HepG2 (cell line): ENCODE results near the gene TASP1. TPM values are rescaled to one million over a fixed set of nuclear protein-coding genes. Genes with fewer than 3 reads are reported as not detected.

Source experiments
- ATAC-seq: fragments of 200-7000 bp; cut with Tn5 transposase; 3 replicates; pipeline ENCODE4 v1.9.1; 2020; ENCODE audit warnings: mild to moderate bottlenecking, moderate library complexity
- BruUV-seq: library from RNA; stranded (reverse); fragments of 400-500 nt; replicated peaks from 2 replicates; lab custom pipeline; 2021; lab: Mats Ljungman, UMichigan
- CTCF ChIA-PET: fragments of 300-600 bp; formaldehyde crosslinking; extraction: SDS; loops from one replicate; lab custom pipeline; 2021; ENCODE audit warnings: low total read pairs, inconsistent platforms, low intra/inter-chr PET ratio; lab: Yijun Ruan, JAX
- POLR2A ChIA-PET: fragments of 350-600 bp; sonication (Branson Sonifier 250); formaldehyde crosslinking; loops from one replicate; lab custom pipeline; 2020; ENCODE audit warnings: antibody characterized with exemption, inconsistent platforms; lab: Yijun Ruan, JAX
- DNase-seq: peaks from one replicate; pipeline ENCODE4 v3.0.0-alpha.2; 2015; ENCODE audit warnings: low spot score
- FAIRE-seq: peaks from 3 replicates; lab custom pipeline; 2011; peaks lifted over from hg19 to GRCh38; lab: Jason Lieb, UNC
- H2AFZ ChIP-seq: one replicate; pipeline ENCODE4 v1.6.1; 2011; ENCODE audit warnings: low read length, inconsistent platforms
- H3K27ac ChIP-seq: fragments of 300-600 bp; 3 replicates; pipeline ENCODE4 v1.8.0; 2011; ENCODE audit warnings: mixed run types, mild to moderate bottlenecking, mixed read lengths, low read length, inconsistent platforms; ENCODE audit not compliant: insufficient read depth; ENCODE audit errors: extremely low read length
- H3K27me3 ChIP-seq, 2 experiments: fragments of 200-600 bp in 1 of 2; 2 replicates in 1 of 2; 3 replicates in 1 of 2; pipeline versions ENCODE4 v1.6.0 to v1.8.0; 2011; ENCODE audit warnings: low read length in 2 of 2, mild to moderate bottlenecking in 2 of 2, moderate library complexity in 2 of 2, inconsistent platforms in 1 of 2; ENCODE audit not compliant: insufficient read depth in 2 of 2, control insufficient read depth in 1 of 2
- H3K36me3 ChIP-seq, 2 experiments: fragments of 200-600 bp in 1 of 2; replicated peaks in 1 of 2; 2 replicates in 1 of 2; 3 replicates in 1 of 2; pipeline versions ENCODE4 v1.5.1 to v1.8.0; 2011; ENCODE audit warnings: low read length in 2 of 2, inconsistent platforms in 1 of 2; ENCODE audit not compliant: insufficient read depth in 2 of 2, control insufficient read depth in 1 of 2
- H3K4me1 ChIP-seq: 2 replicates; pipeline ENCODE4 v1.5.1; 2012; ENCODE audit warnings: low read length, inconsistent platforms; ENCODE audit not compliant: insufficient read depth
- H3K4me2 ChIP-seq: 2 replicates; pipeline ENCODE4 v1.6.0; 2011; ENCODE audit warnings: low read depth, low read length, inconsistent platforms
- H3K4me3 ChIP-seq, 3 experiments: fragments of 200-600 bp in 1 of 3; sonication (generic), shearing (Covaris generic) in 1 of 3; replicated peaks in 1 of 3; 2 replicates each; pipeline ENCODE4 v1.5.1; 2011 to 2016; ENCODE audit warnings: low read length in 3 of 3, inconsistent platforms in 2 of 3, low read depth in 2 of 3, mild to moderate bottlenecking in 2 of 3, control low read depth in 1 of 3, mixed read lengths in 1 of 3; ENCODE audit not compliant: insufficient read depth in 1 of 3
- H3K79me2 ChIP-seq: one replicate; pipeline ENCODE4 v1.6.1; 2011; ENCODE audit warnings: low read length, inconsistent platforms; ENCODE audit not compliant: insufficient read depth
- H3K9ac ChIP-seq: 2 replicates; pipeline ENCODE4 v1.6.0; 2011; ENCODE audit warnings: mild to moderate bottlenecking, low read depth, low read length, inconsistent platforms; ENCODE audit not compliant: insufficient read depth
- H3K9me3 ChIP-seq: 2 replicates; pipeline ENCODE4 v1.5.1; 2012; ENCODE audit warnings: mild to moderate bottlenecking, low read length
- H4K20me1 ChIP-seq: 2 replicates; pipeline ENCODE4 v1.6.0; 2011; ENCODE audit warnings: inconsistent platforms, mild to moderate bottlenecking, low read length, moderate library complexity; ENCODE audit not compliant: insufficient read depth
- ATF6 ChIP-seq: sonication (generic); formaldehyde crosslinking; conservative IDR thresholded peaks from 2 replicates; pipeline ENCODE4 v1.4.0; 2020; ENCODE audit warnings: missing genetic modification reagents
- HMGXB3 ChIP-seq: sonication (generic); formaldehyde crosslinking; IDR thresholded peaks from 2 replicates; pipeline ENCODE4 v1.4.0; 2020; ENCODE audit warnings: missing genetic modification reagents, borderline replicate concordance
- KIAA2018 ChIP-seq: sonication (generic); formaldehyde crosslinking; IDR thresholded peaks from 2 replicates; pipeline ENCODE4 v1.5.0; 2020; ENCODE audit warnings: mild to moderate bottlenecking, missing genetic modification reagents, borderline replicate concordance
- ZFP36 ChIP-seq: fragments of 150-350 bp; IDR thresholded peaks from 2 replicates; pipeline ENCODE4 v1.6.1; 2018; ENCODE audit warnings: borderline replicate concordance, low read length, low read depth; ENCODE audit not compliant: partially characterized antibody
- ZKSCAN1 ChIP-seq: fragments of 150-350 bp; IDR thresholded peaks from 2 replicates; pipeline ENCODE4 v1.6.1; 2014; ENCODE audit warnings: low read length
- ZNF230 ChIP-seq: sonication (generic); formaldehyde crosslinking; IDR thresholded peaks from 2 replicates; pipeline ENCODE4 v1.4.0; 2020; ENCODE audit warnings: mild to moderate bottlenecking, missing genetic modification reagents
- ZNF33B ChIP-seq: sonication (generic); formaldehyde crosslinking; IDR thresholded peaks from 2 replicates; pipeline ENCODE4 v1.5.1; 2020; ENCODE audit warnings: mild to moderate bottlenecking, missing genetic modification reagents
- ZNF432 ChIP-seq: sonication (generic); formaldehyde crosslinking; IDR thresholded peaks from 2 replicates; pipeline ENCODE4 v1.5.0; 2020; ENCODE audit warnings: missing genetic modification reagents, mild to moderate bottlenecking, borderline replicate concordance
- ZNF44 ChIP-seq: sonication (generic); formaldehyde crosslinking; IDR thresholded peaks from 2 replicates; pipeline ENCODE4 v1.5.1; 2020; ENCODE audit warnings: mild to moderate bottlenecking, missing genetic modification reagents
- ZNF460 ChIP-seq: sonication (generic); formaldehyde crosslinking; IDR thresholded peaks from 2 replicates; pipeline ENCODE4 v1.5.1; 2020; ENCODE audit warnings: missing genetic modification reagents, mild to moderate bottlenecking, borderline replicate concordance
- in situ Hi-C: cut with HindIII; loops from 2 replicates; pipeline ENCODE4 v1.10.0; 2017; ENCODE audit warnings: low pct_unique_long_range_greater_than_20kb; ENCODE audit not compliant: extremely low pct_ligation_motif_present
- intact Hi-C: fragments of 100-400 bp; cut with micrococcal nuclease; formaldehyde crosslinking; loops from one replicate; pipeline ENCODE4 v1.10.0; 2022; ENCODE audit not compliant: unreplicated experiment
- polyA plus RNA-seq, 8 experiments: library from polyadenylated mRNA; depleted of rRNA in 3 of 8; stranded (reverse) in 7 of 8; unstranded in 1 of 8; fragments of >200 nt; fragmentation: Illumina TruSeq in 4 of 8; extraction: Trizol in 4 of 8; gene quantifications; 2 replicates each; pipeline versions ENCODE4 v1.2.1 to v1.2.3, GENCODE V29; 2011 to 2016; ENCODE audit warnings: low read depth in 4 of 8, missing spikeins in 1 of 8, mixed read lengths in 1 of 8; ENCODE audit not compliant: insufficient read depth in 1 of 8
- total RNA-seq, 5 experiments: library from RNA; depleted of rRNA; stranded (reverse); fragments of >200 nt; fragmentation: Illumina TruSeq; extraction: Trizol; gene quantifications; 2 replicates each; pipeline ENCODE4 v1.2.3, GENCODE V29; 2016; ENCODE audit warnings: low read depth in 1 of 5

The TASP1 gene
- total and polyA plus RNA-seq, 2 of the 13 experiments (the other 11 are each of a cell fraction or from before 2014, with no cell fraction given), result 10.0 to 25.2 TPM

- Histone ChIP-seq H2AFZ (no peak overlapping the region), H3K79me2 (no peaks in the 10 kb centered on the region), H3K36me3 (peaks cover 0 to 16% of the 10 kb centered on the region in 2 experiments; a peak in 3 of 5 replicates), H3K9me3 (no peaks in the 10 kb centered on the region), H3K27me3 (no peaks in the 10 kb centered on the region), H3K27ac (no peak overlapping the region), H3K9ac (no peak overlapping the region), H3K4me2 (no peak overlapping the region), H4K20me1 (no peaks in the 10 kb centered on the region), H3K4me1 (no peaks in the 10 kb centered on the region), H3K4me3 (no peak overlapping the region)
- ChIA-PET POLR2A (no interaction called here), CTCF (no interaction called here)
- ATAC-seq, result no peak
- peak; percentile 35 for DNase-seq
- FAIRE-seq, result no peak
- in situ Hi-C loops, result no loop called here
- intact Hi-C loops, result no loop called here
- TSS peak; percentile 17 for BruUV-seq
- TF ChIP-seq ZNF432 (CRISPR knock-in tag) (no peak), ZNF44 (CRISPR knock-in tag) (no peak), ZFP36 (no peak), ZNF33B (no peak), KIAA2018 (CRISPR knock-in tag) (no peak), ZNF230 (no peak), HMGXB3 (CRISPR knock-in tag) (no peak), ZNF460 (CRISPR knock-in tag) (no peak), ATF6 (CRISPR knock-in tag) (no peak), ZKSCAN1 (no peak)
Observed at GRCh38 chr20:13613917-13614316, 24.8 kb downstream of the TASP1 start.
